Measurements from ENCODE around the gene LRMDA. TPM values are rescaled to one million over a fixed set of nuclear protein-coding genes. Genes with fewer than 3 reads are reported as not detected.
A peak's percentile ranks its signal among the peaks of the same experiment; 100 is the strongest.

The LRMDA gene
- total RNA-seq, 1 experiment from 2014 or later = not detected

GRCh38 chr10:75905490-75905889 is 474.1 kb downstream of the LRMDA start:
- DNase-seq (ENCODE audit: low spot score) = no peak

GRCh38 chr10:75910032-75910431 is 478.6 kb downstream of the LRMDA start:
- peak; percentile 10 for DNase-seq (ENCODE audit: low spot score)

GRCh38 chr10:75911426-75911825 is 480.0 kb downstream of the LRMDA start:
- DNase-seq (ENCODE audit: low spot score) = no peak

GRCh38 chr10:75916906-75917305 is 485.5 kb downstream of the LRMDA start:
- DNase-seq (ENCODE audit: low spot score) = no peak

DNA sequence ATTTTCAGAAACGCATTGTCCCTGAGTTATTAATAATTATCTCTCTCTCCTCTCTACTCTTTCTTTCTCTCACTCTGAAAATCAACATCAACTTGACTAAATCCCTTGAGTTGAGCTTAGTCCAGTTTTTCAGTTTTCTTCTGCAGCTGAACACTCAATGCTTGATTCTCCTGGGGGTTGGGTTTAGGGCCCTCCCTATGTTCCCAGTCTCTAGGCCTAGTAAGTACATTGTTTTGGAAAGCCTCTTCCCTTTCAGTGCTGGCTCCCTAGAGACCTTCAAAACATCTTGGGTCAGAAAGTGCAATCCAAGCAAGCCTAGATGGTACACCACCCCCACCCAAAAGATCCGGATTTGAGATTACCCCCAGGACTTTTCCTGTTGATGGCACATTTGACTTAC is 488.5 kb downstream of the LRMDA start:
- DNase-seq (ENCODE audit: low spot score) = no peak

DNA sequence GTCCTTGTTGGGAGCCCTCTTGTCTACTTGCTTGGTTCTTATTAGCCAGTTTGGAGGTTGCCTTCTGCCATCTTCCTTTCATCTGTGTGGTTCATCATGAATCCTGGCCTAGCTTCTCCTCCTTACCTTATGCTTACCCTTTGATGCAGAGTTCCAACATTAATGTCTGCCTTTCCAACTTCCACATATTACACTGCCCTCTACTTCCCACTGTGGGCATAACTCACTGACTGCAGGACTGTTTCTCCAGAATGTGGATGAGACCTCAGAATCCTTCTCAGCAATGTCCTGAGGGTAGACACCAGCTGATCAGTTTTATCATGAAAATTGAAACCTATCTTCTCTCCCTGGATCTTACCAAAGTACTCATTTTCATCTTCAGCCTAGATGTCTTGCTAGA is 491.0 kb downstream of the LRMDA start:
- DNase-seq (ENCODE audit: low spot score) = no peak

DNA sequence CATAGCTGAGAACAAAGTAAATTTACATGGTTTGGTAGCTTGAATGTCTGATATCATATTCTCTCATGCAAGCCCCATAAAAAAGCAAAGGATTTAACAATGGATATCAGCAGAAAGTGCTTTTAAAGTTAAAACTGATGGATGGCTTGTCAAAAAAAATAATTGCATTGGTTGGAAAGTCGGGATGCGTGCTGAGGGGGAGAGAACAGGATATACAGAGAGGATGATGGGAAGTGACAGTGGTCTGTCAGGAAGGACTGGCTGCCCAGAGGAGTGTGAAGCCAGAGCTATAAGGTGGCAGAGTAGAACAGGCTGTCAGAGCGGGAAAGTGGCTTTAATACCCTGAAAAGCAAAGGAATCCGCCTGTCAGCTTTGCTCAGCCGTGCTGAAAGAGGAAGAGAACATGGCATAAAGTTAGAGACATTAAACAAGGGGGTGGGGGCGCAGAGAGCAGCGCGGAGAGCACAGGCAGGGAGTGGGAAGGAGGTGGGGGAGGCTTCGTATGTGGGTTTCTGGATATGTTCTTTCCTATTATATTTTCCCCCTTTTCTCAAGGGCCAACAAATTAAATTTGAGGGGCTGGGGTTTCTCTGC is 493.0 kb downstream of the LRMDA start:
- DNase-seq (ENCODE audit: low spot score) = no peak

GRCh38 chr10:75925999-75926398 is 494.6 kb downstream of the LRMDA start:
- DNase-seq (ENCODE audit: low spot score) = no peak

DNA sequence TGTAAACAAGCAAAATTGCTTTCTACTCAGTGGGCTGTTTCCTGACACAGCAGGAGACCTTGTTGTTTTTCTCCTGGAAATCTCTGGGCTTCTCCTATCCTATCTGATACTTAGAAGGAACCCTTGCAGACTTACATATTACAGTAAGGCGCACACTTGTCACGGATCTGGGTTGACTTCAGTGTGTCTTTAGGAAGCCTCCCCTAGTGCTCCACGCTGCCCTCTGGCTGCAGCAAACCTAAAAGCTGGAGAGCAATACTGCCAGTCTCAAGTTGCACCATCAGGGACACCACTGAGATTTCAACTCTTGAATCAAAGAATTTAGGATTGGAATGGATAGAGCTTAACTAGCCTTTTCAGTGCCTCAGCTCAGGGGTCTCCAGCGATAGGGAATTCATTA is 495.3 kb downstream of the LRMDA start:
- DNase-seq (ENCODE audit: low spot score) = no peak

- no peak for DNase-seq (ENCODE audit: low spot score)
These were observed 496.8 kb downstream of the LRMDA start for GRCh38 chr10:75928231-75928630.

DNA sequence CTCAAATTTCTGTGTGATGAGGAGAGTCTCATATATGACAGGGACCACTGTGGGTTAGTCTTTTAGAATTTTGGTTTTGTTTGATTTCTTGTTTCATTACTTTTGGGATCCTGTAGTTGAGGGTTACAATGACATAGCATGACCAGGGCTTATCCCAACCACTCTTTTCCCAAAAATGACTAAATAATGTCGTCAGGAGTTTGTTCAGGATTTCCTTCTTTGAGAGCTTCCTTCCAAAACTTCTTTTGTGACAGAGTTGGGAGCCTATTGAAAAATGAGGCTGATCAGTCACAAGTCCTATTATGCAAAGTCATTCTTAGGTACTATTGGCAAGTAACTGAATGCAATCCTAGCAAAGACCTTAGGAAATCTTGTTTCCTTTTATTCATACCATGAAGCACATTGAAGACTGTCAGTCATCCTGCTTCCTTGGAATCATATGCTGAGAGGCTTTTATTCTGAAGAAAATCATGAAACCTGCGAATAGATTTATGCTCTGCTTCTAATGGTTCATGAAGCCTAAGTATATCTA is 498.3 kb downstream of the LRMDA start:
- DNase-seq (ENCODE audit: low spot score) = no peak

DNA sequence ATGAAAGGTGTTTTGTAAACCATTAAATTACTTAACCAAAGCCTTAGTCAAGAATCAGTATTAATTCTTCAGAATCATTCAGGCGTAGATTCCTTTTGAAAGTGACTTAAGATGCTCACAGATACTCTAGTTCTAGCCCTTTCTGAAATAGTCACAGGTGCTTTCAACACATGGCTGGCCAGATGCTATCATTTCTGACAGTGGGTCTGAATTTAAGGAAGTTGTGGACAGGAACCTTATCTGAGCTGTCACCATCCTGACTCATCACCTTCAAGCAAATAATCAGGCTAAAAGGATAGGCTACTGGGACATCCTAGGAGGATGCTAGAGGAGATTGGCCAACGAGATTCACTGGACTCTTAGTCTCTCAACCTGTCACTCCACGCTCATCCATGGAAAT is 501.5 kb downstream of the LRMDA start:
- DNase-seq (ENCODE audit: low spot score) = no peak

DNA sequence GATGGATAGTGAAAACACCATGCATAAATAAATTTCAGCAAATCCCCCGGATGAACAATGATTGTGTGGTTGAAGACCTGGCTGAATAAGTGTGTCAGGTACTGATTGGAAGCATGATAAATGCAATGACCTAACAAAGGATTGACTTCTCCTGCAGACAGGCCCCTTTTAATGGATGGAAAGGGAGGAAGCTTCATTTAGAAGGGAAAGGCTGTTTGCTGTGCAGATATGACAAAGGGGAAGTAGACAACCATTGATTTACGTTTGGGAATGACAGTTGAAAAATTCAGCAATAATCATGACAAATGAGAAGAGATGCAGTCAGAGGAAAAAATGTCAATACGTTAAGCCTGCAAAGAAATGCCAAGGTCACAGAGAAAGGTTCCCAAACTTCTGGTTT is 503.8 kb downstream of the LRMDA start:
- no peak for DNase-seq (ENCODE audit: low spot score)

DNA sequence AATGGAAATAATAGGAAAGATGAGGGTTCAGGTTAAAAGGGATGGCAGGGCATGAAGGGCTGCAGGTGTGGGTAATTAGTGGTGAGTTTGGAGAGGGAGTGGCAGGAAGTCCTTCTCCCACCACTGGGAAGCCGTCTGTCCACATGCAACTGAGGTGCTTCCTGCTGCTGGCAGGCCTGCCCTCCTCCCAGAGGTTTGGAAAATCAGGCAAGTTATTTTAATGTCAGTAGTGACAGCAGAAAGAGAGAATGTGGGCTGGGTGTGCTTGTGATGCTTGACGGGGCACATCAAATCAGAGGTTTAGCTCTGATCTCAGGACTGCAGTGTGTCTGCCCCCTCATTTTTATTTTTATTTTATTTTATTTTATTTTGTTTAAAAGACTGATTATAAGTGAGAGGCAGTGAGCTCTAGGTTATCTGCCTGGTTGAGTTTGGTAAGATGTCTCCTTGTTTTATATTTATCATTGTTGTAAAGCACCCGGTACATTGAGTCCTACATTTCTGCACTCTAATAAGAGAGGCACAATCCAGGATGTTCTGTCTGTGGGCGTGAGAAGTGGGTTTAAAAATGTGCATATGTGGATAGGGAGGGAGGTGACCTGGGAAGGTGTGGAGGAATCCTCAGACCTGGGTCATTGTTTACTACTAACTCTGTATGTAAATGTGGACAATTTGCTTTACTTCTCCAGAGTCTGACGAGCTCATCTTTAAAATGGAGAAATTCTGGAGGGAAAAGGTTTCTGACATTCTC is 504.4 kb downstream of the LRMDA start:
- DNase-seq (ENCODE audit: low spot score) = no peak

GRCh38 chr10:75936841-75937240 is 505.4 kb downstream of the LRMDA start:
- no peak for DNase-seq (ENCODE audit: low spot score)

DNA sequence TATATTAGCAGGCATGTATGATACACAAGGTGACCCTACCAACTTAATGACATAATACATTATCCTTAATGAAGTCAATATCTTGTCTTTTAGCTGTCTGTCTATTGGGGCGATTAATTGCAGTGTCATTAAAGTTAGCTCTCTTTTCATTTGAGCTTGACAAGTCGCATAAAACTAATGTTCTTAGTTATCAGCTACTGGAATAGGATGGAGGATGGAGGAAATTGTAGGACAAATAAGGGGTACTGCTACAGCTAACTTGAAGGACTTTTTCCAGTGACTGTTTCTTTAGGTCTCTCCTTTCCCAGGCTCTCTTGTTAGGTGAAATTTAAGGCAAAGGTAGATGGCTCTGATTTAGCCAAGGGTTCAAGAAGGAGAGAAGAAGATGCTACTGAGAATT is 506.4 kb downstream of the LRMDA start:
- no peak for DNase-seq (ENCODE audit: low spot score)

- no peak for DNase-seq (ENCODE audit: low spot score)
These were observed 507.1 kb downstream of the LRMDA start for GRCh38 chr10:75938380-75939122.

DNA sequence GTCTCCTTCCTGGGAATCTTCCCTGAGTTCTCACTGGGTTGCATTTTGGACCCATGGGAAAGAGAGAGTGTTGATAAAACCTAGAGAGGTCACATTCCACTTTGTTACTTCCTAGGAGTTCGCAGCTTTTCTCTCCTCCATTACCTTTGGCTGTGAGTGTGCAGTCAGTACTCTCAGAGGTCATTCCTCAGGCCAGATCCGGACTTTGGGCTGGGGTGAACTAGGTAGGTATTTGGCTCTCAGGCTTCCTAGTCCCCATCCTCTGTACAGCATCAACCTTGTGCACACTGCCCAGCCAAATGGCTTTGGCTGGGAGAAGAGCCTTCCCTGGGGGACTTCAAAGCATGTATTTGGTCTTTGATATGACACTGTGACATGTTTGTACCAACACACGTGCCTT is 508.1 kb downstream of the LRMDA start:
- no peak for DNase-seq (ENCODE audit: low spot score)

- DNase-seq (ENCODE audit: low spot score) = no peak
These were observed 509.3 kb downstream of the LRMDA start for GRCh38 chr10:75940742-75941141.

- DNase-seq (ENCODE audit: low spot score) = no peak
These were observed 509.9 kb downstream of the LRMDA start for GRCh38 chr10:75941223-75941801.

GRCh38 chr10:75944061-75944460 is 512.6 kb downstream of the LRMDA start:
- DNase-seq (ENCODE audit: low spot score) = no peak

DNA sequence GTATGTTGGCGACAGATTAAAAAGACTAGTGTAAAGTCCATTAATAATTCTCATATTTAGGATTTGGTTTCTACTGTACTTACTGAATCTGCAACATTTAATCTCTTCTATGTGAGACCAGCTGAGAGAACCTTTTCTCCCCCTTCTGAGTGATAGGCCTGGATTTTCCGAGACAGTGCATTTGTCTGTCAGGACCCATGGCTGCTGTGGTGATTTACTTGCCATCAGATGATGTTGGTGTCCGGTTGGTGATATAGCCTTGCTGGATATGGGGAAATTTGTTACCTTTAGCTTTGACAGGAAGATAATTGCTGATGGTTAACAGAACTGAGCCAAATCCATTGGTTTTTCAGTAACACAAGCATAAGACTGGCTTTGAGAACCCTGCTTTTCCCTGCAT is 517.2 kb downstream of the LRMDA start:
- no peak for DNase-seq (ENCODE audit: low spot score)

Measured in HT-29 (cell line).